CD8-positive, alpha-beta memory T cell (primary cell): ENCODE data around the gene OPTC. TPM values are rescaled to one million over a fixed set of nuclear protein-coding genes. Genes with fewer than 3 reads are reported as not detected.
"Not testable (repeated sequence)": the region's sequence is repeated elsewhere in the genome, so short reads cannot be mapped to it uniquely, and the experiment has no call there.

Experiments used
- CTCF ChIA-PET: fragments of 350-600 bp; sonication (Branson Sonifier 250); formaldehyde crosslinking; loops from one replicate; lab custom pipeline; 2021; ENCODE audit warnings: antibody characterized with exemption; lab: Charles Lee
- POLR2A ChIA-PET: fragments of 350-600 bp; sonication (Branson Sonifier 250); formaldehyde crosslinking; loops from one replicate; lab custom pipeline; 2021; ENCODE audit warnings: antibody characterized with exemption; lab: Charles Lee
- DNase-seq, 5 donors: peaks; one replicate each; pipeline versions ENCODE4 v3.0.0 to v3.0.0-alpha.2; 2020 to 2022; ENCODE audit warnings: mixed read lengths in 1 of 5
- H3K27ac ChIP-seq: one replicate; pipeline ENCODE4 v1.7.0; 2013; ENCODE audit warnings: low read depth, mild to moderate bottlenecking, low read length, moderate library complexity
- H3K27me3 ChIP-seq: 2 replicates; pipeline ENCODE4 v1.7.0; 2013; ENCODE audit warnings: low read length, mild to moderate bottlenecking; ENCODE audit not compliant: insufficient read depth, poor library complexity, severe bottlenecking
- H3K36me3 ChIP-seq: 2 replicates; pipeline ENCODE4 v1.7.0; 2013; ENCODE audit warnings: mild to moderate bottlenecking, low read length, moderate library complexity; ENCODE audit not compliant: insufficient read depth
- H3K4me1 ChIP-seq: 2 replicates; pipeline ENCODE4 v1.7.0; 2013; ENCODE audit warnings: mild to moderate bottlenecking, low read length, moderate library complexity; ENCODE audit not compliant: insufficient read depth
- H3K4me3 ChIP-seq: 2 replicates; pipeline ENCODE4 v1.7.0; 2013; ENCODE audit warnings: mild to moderate bottlenecking, low read length
- H3K9me3 ChIP-seq: 2 replicates; pipeline ENCODE4 v1.7.0; 2013; ENCODE audit warnings: mild to moderate bottlenecking, low read length
- H3K27ac Mint-ChIP-seq, 8 donors: one replicate each; pipeline ENCODE4 v1.8.0; 2020 to 2021; ENCODE audit warnings: mixed read lengths in 8 of 8, mild to moderate bottlenecking in 6 of 8, inconsistent platforms in 3 of 8, moderate library complexity in 3 of 8
- H3K27me3 Mint-ChIP-seq, 2 donors: one replicate each; pipeline ENCODE4 v1.8.0; 2020 to 2021; ENCODE audit warnings: mixed read lengths in 2 of 2, mild to moderate bottlenecking in 1 of 2, moderate library complexity in 1 of 2
- H3K36me3 Mint-ChIP-seq, 3 donors: one replicate each; pipeline ENCODE4 v1.8.0; 2020 to 2021; ENCODE audit warnings: mixed read lengths in 3 of 3, inconsistent platforms in 1 of 3, mild to moderate bottlenecking in 1 of 3
- H3K4me1 Mint-ChIP-seq, 3 donors: one replicate each; pipeline ENCODE4 v1.8.0; 2020 to 2021; ENCODE audit warnings: mixed read lengths in 3 of 3, inconsistent platforms in 1 of 3, mild to moderate bottlenecking in 1 of 3
- H3K4me3 Mint-ChIP-seq, 7 donors: one replicate each; pipeline ENCODE4 v1.8.0; 2020 to 2021; ENCODE audit warnings: mixed read lengths in 7 of 7, mild to moderate bottlenecking in 6 of 7, moderate library complexity in 4 of 7, inconsistent platforms in 2 of 7
- H3K9me3 Mint-ChIP-seq, 5 donors: one replicate each; pipeline ENCODE4 v1.8.0; 2020 to 2022; ENCODE audit warnings: mixed read lengths in 5 of 5, mild to moderate bottlenecking in 3 of 5, moderate library complexity in 2 of 5, inconsistent platforms in 1 of 5
- polyA plus RNA-seq: library from polyadenylated mRNA; unstranded; fragments of 300-500 nt; fragmentation: Illumina TruSeq; gene quantifications from one replicate; pipeline ENCODE4 v1.2.3, GENCODE V29; 2021
- total RNA-seq, 2 experiments: library from RNA; stranded (reverse); gene quantifications; one replicate each; pipeline ENCODE4 v1.2.3, GENCODE V29; 2021

The OPTC gene
- total RNA-seq = not detected
- not detected for polyA plus RNA-seq

GRCh38 chr1:203493901-203494300 lies at the start of gene OPTC:
Gene OPTC (plus strand): TSS chr1:203494153. CDS start chr1:203496006, 1,853 bp downstream.
- H3K27ac ChIP-seq = no peak within 1 kb of the TSS
- Mint-ChIP-seq H3K4me1 (peaks cover 0 to 2% (median 0%) of the 10 kb centered on the region in 3 donors), H3K36me3 (no peaks in the 10 kb centered on the region), H3K9me3 (no peaks in the 10 kb centered on the region), H3K4me3 (no peak within 1 kb of the TSS), H3K27me3 (peaks cover 18 to 26% of the 10 kb centered on the region in 2 donors), H3K27ac (no peak within 1 kb of the TSS)
- H3K9me3 ChIP-seq = no peaks in the 10 kb centered on the region
- H3K4me3 ChIP-seq = no peak within 1 kb of the TSS
- no peaks in the 10 kb centered on the region for H3K27me3 ChIP-seq
- no peaks in the 10 kb centered on the region for H3K36me3 ChIP-seq
- POLR2A ChIA-PET = no interaction called here
- no peak for DNase-seq
- H3K4me1 ChIP-seq = no peaks in the 10 kb centered on the region
- CTCF ChIA-PET = interaction anchor here (2.5 kb wide), 1 partner anchor 227 kb away, joined by 18 read pairs; no protein-coding TSS in a partner anchor

DNA sequence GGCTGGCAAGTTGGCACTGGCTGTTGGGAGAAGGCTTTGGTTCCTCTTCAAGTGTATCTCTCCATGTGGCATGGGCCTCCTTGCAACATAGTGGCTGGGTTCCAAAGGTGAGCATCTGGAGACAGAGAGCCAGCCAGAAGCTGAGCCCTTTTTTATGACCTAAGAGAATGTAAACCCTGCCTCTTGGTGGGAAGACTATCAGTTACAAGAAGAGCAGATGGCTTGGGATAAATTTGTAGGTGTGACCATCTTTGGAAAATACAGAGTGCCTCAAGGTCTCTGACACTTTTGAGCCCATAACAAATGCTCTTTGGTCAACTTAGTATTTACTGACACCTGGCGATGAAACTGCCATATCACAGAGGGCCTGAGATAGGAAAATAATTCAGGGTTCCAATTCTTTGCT lies 49.8 kb upstream of the OPTC start:
- Histone ChIP-seq H3K36me3 (no peaks in the 10 kb centered on the region), H3K27ac (no peak overlapping the region), H3K27me3 (no peaks in the 10 kb centered on the region), H3K4me3 (no peak overlapping the region), H3K9me3 (no peaks in the 10 kb centered on the region), H3K4me1 (no peaks in the 10 kb centered on the region)
- DNase-seq = no peak
- Mint-ChIP-seq H3K4me3 (no peak overlapping the region), H3K4me1 (no peaks in the 10 kb centered on the region), H3K36me3 (no peaks in the 10 kb centered on the region), H3K27me3 (peaks cover 12 to 39% of the 10 kb centered on the region in 2 donors), H3K9me3 (peaks cover 0 to 2% (median 0%) of the 10 kb centered on the region in 5 donors), H3K27ac (no peak overlapping the region)
- POLR2A ChIA-PET = no interaction called here
- CTCF ChIA-PET = no interaction called here

DNA sequence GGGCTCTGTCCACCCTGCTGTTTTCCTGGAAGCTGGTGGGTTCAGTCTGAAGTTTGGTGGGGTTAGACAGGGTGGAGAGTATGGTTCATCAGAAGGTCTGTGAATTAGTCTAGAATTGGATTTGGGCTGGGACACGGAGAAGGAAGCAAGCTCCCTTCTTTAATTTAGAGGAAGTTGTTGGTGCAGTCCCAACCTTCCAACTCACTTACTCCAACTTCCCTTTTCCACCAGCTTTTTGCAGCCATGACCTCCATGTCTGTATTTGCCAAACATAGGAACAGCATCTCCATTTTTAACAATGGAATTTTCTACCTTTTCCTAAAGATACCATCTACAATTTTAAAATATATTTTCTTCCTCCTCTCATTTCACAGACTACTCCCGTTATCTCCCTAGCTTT lies 46.8 kb upstream of the OPTC start:
- H3K36me3 ChIP-seq = no peaks in the 10 kb centered on the region
- H3K9me3 ChIP-seq = no peaks in the 10 kb centered on the region
- Mint-ChIP-seq H3K4me3 (no peak overlapping the region), H3K4me1 (no peaks in the 10 kb centered on the region), H3K27ac (no peak overlapping the region), H3K27me3 (peaks cover 5 to 49% of the 10 kb centered on the region in 2 donors), H3K36me3 (no peaks in the 10 kb centered on the region), H3K9me3 (peaks cover 0 to 2% (median 0%) of the 10 kb centered on the region in 5 donors)
- H3K27me3 ChIP-seq = no peaks in the 10 kb centered on the region
- ChIA-PET CTCF (interaction anchor here (0.9 kb wide), 1 partner anchor 180 kb away, joined by 3 read pairs; no protein-coding TSS in a partner anchor), POLR2A (no interaction called here)
- no peak for DNase-seq
- no peaks in the 10 kb centered on the region for H3K4me1 ChIP-seq
- no peak overlapping the region for H3K4me3 ChIP-seq
- no peak overlapping the region for H3K27ac ChIP-seq

GRCh38 chr1:203447598-203447997 lies 46.4 kb upstream of the OPTC start:
- DNase-seq, H3K9me3 Mint-ChIP-seq, H3K4me1 ChIP-seq, H3K36me3 Mint-ChIP-seq, H3K4me3 ChIP-seq, POLR2A ChIA-PET, H3K27me3 ChIP-seq, H3K4me3 Mint-ChIP-seq, H3K9me3 ChIP-seq, CTCF ChIA-PET, H3K36me3 ChIP-seq, H3K27ac ChIP-seq, H3K27ac Mint-ChIP-seq, H3K4me1 Mint-ChIP-seq: not testable (repeated sequence)
- peaks cover 5 to 50% of the 10 kb centered on the region in 2 donors for H3K27me3 Mint-ChIP-seq

DNA sequence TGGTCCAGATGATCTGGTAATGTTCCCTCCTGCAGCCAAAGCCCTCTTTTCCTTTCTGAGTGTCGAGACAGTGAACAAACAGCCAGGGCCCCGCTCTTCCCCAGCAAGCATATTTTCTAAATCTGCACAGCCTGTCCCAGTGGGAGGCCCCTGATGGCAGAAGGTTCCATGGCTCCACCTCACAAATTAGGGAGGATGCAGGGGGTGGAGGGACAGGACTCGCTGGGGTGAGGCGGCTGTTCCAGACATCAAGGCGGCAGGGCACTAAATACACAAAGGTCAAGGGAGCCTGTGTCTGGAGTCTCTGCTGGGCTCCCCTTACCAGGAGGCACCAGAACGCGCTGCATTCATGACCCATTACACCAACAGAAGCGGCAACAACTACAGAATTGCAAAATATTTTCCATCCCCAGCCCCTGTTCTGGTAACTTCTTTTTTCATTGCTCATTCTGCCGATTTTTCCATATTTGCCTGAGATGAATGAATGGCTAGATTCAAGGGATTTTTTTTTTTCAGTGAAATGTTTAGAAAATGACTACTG lies 45.4 kb upstream of the OPTC start:
- no peaks in the 10 kb centered on the region for H3K4me1 Mint-ChIP-seq
- CTCF ChIA-PET = no interaction called here

GRCh38 chr1:203450001-203450400 lies 44.0 kb upstream of the OPTC start:
- no peak for DNase-seq
- Mint-ChIP-seq H3K27ac (no peak overlapping the region), H3K4me3 (no peak overlapping the region), H3K4me1 (no peaks in the 10 kb centered on the region), H3K36me3 (no peaks in the 10 kb centered on the region), H3K27me3 (peaks cover 9 to 51% of the 10 kb centered on the region in 2 donors), H3K9me3 (peaks cover 0 to 1% (median 0%) of the 10 kb centered on the region in 5 donors)
- H3K27me3 ChIP-seq = no peaks in the 10 kb centered on the region
- CTCF ChIA-PET = interaction anchor here (1.0 kb wide), 1 partner anchor 183 kb away, joined by 3 read pairs; no protein-coding TSS in a partner anchor
- POLR2A ChIA-PET = no interaction called here
- H3K4me1 ChIP-seq = no peaks in the 10 kb centered on the region
- H3K27ac ChIP-seq = no peak overlapping the region
- H3K9me3 ChIP-seq = no peaks in the 10 kb centered on the region
- H3K36me3 ChIP-seq = no peaks in the 10 kb centered on the region
- H3K4me3 ChIP-seq = no peak overlapping the region

More for the DNA sequence above, 45.4 kb upstream of the OPTC start:
- H3K27me3 ChIP-seq = no peaks in the 10 kb centered on the region
- no peaks in the 10 kb centered on the region for H3K4me1 ChIP-seq
- no peak for DNase-seq
- H3K9me3 ChIP-seq = no peaks in the 10 kb centered on the region
- H3K36me3 ChIP-seq = no peaks in the 10 kb centered on the region
- Mint-ChIP-seq H3K36me3 (no peaks in the 10 kb centered on the region), H3K4me3 (no peak overlapping the region), H3K27ac (no peak overlapping the region), H3K27me3 (peaks cover 8 to 48% of the 10 kb centered on the region in 2 donors), H3K9me3 (peaks cover 0 to 2% (median 0%) of the 10 kb centered on the region in 5 donors)
- POLR2A ChIA-PET = no interaction called here
- H3K4me3 ChIP-seq = no peak overlapping the region
- no peak overlapping the region for H3K27ac ChIP-seq

- CTCF ChIA-PET = no interaction called here
- no peak overlapping the region for H3K4me3 ChIP-seq
- no peak overlapping the region for H3K27ac ChIP-seq
- no peak for DNase-seq
- POLR2A ChIA-PET = no interaction called here
- Mint-ChIP-seq H3K9me3 (no peaks in the 10 kb centered on the region), H3K4me1 (no peaks in the 10 kb centered on the region), H3K4me3 (no peak overlapping the region), H3K27ac (no peak overlapping the region), H3K36me3 (no peaks in the 10 kb centered on the region), H3K27me3 (peaks cover 10 to 48% of the 10 kb centered on the region in 2 donors)
- no peaks in the 10 kb centered on the region for H3K4me1 ChIP-seq
- H3K9me3 ChIP-seq = no peaks in the 10 kb centered on the region
- H3K36me3 ChIP-seq = no peaks in the 10 kb centered on the region
- no peaks in the 10 kb centered on the region for H3K27me3 ChIP-seq
Measured at GRCh38 chr1:203450479-203451149, 43.3 kb upstream of the OPTC start.
